Activated B cell treated with CpG ODN at 0.5 μM for 24 hours (primary cell): Measurements from ENCODE around the gene IMPDH1. TPM values are rescaled to one million over a fixed set of nuclear protein-coding genes. Genes with fewer than 3 reads are reported as not detected.

Experiments
- ATAC-seq: fragments of 200-7000 bp; cut with Tn5 transposase; one replicate; pipeline ENCODE4 v1.10.0; 2021; ENCODE audit warnings: low read depth, mild to moderate bottlenecking, moderate library complexity
- CTCF ChIA-PET: fragments of 350-600 bp; sonication (Branson Sonifier 250); formaldehyde crosslinking; loops from one replicate; lab custom pipeline; 2021; ENCODE audit warnings: antibody characterized with exemption; lab: Charles Lee
- POLR2A ChIA-PET: fragments of 350-600 bp; sonication (Branson Sonifier 250); formaldehyde crosslinking; loops from one replicate; lab custom pipeline; 2021; ENCODE audit warnings: antibody characterized with exemption; lab: Charles Lee
- DNase-seq: peaks from one replicate; pipeline ENCODE4 v3.0.0; 2022
- H3K27ac Mint-ChIP-seq: one replicate; pipeline ENCODE4 v1.8.0; 2020; ENCODE audit warnings: mixed read lengths
- H3K27me3 Mint-ChIP-seq: one replicate; pipeline ENCODE4 v1.8.0; 2021; ENCODE audit warnings: mixed read lengths
- H3K36me3 Mint-ChIP-seq: one replicate; pipeline ENCODE4 v1.8.0; 2021; ENCODE audit warnings: low read depth, mixed read lengths
- H3K4me1 Mint-ChIP-seq: one replicate; pipeline ENCODE4 v1.8.0; 2021; ENCODE audit warnings: mixed read lengths
- H3K4me3 Mint-ChIP-seq: one replicate; pipeline ENCODE4 v1.8.0; 2020; ENCODE audit warnings: mild to moderate bottlenecking, mixed read lengths
- H3K9me3 Mint-ChIP-seq: one replicate; pipeline ENCODE4 v1.8.0; 2020; ENCODE audit warnings: mixed read lengths
- intact Hi-C: fragments of 100-400 bp; cut with micrococcal nuclease; formaldehyde crosslinking; loops from one replicate; pipeline ENCODE4 v1.15.1; 2024
- total RNA-seq: library from RNA; stranded (reverse); gene quantifications from 2 replicates; pipeline ENCODE4 v1.2.3, GENCODE V29; 2022
- TF ChIP-seq, protein P1 (sequence below): fragments of 200-600 bp; IDR thresholded peaks from one replicate; pipeline ENCODE4 v1.8.0; 2022; ENCODE audit warnings: antibody characterized with exemption, mild to moderate bottlenecking

Gene IMPDH1
- total RNA-seq, 1 donor from 2014 or later, result 45.8 TPM

DNA sequence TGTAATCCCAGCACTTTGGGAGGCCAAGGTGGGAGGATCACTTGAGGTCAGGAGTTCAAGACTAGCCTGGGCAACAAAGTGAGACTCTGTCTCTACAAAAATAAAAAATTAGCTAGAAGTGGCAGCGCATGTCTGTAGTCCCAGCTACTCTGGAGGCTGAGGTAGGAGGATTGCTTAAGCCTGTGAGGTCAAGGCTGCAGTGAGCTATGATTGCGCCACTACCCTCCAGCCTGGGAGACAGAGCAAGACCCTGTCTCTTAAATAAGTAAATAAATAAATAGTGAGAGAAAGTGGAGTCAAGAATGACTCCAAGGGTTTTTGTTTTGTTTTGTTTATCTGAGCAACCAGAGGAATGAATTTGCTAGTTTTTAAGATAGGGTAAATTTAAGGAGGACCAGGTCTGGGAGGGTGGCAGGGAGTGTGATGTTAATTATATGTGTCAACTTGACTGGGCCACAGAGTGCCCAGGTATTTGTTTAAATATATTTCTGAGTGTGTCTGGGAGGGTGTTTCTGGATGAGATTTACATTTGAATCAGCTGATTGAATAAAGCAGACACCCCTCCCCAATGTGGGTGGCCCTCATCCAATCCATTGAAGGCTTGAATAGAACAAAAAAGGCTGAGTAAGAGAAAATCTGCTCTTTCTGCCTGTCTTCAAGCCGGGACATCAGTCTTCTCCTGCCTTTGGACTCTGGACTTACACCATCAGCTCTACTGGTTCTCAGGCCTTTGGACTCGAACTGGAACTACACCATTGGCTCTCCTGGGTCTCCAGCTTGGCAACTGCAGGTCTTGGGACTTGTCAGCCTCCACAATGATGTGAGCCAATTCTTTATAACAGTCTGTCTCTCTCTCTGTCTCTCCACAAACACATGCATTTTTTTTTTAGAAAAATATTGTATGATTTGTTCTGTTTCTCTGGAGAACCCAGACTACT lies 23.5 kb downstream of the IMPDH1 start:
- H3K36me3 Mint-ChIP-seq, result no peaks in the 10 kb centered on the region
- H3K9me3 Mint-ChIP-seq, result no peaks in the 10 kb centered on the region
- H3K4me3 Mint-ChIP-seq, result no peak overlapping the region
- ChIA-PET CTCF (interaction anchor here (0.7 to 4.5 kb wide), 8 partner anchors 9 to 678 kb away, joined by 3 to 49 read pairs (median 5); partner anchors contain the start of gene RBM28), POLR2A (no interaction called here)
- H3K27ac Mint-ChIP-seq, result no peak overlapping the region
- peaks cover 5% of the 10 kb centered on the region for H3K4me1 Mint-ChIP-seq
- no peaks in the 10 kb centered on the region for H3K27me3 Mint-ChIP-seq
- DNase-seq (no peak), ATAC-seq (no peak)
- intact Hi-C loops, result no loop called here
- TF ChIP-seq, protein P1, sequence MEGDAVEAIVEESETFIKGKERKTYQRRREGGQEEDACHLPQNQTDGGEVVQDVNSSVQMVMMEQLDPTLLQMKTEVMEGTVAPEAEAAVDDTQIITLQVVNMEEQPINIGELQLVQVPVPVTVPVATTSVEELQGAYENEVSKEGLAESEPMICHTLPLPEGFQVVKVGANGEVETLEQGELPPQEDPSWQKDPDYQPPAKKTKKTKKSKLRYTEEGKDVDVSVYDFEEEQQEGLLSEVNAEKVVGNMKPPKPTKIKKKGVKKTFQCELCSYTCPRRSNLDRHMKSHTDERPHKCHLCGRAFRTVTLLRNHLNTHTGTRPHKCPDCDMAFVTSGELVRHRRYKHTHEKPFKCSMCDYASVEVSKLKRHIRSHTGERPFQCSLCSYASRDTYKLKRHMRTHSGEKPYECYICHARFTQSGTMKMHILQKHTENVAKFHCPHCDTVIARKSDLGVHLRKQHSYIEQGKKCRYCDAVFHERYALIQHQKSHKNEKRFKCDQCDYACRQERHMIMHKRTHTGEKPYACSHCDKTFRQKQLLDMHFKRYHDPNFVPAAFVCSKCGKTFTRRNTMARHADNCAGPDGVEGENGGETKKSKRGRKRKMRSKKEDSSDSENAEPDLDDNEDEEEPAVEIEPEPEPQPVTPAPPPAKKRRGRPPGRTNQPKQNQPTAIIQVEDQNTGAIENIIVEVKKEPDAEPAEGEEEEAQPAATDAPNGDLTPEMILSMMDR, result no peak

- peaks cover 3% of the 10 kb centered on the region for H3K4me1 Mint-ChIP-seq
- H3K9me3 Mint-ChIP-seq, result no peaks in the 10 kb centered on the region
- TF ChIP-seq, protein P1, result no peak
- ChIA-PET CTCF (interaction anchor here (0.6 kb wide), 1 partner anchor 37 kb away, joined by 3 read pairs; no protein-coding TSS in a partner anchor), POLR2A (no interaction called here)
- ATAC-seq, result no peak
- intact Hi-C loops, result no loop called here
- no peaks in the 10 kb centered on the region for H3K27me3 Mint-ChIP-seq
- no peak overlapping the region for H3K27ac Mint-ChIP-seq
- H3K36me3 Mint-ChIP-seq, result no peaks in the 10 kb centered on the region
- H3K4me3 Mint-ChIP-seq, result no peak overlapping the region
- DNase-seq, result no peak
Observed at GRCh38 chr7:128384726-128385125, 25.1 kb downstream of the IMPDH1 start.

DNA sequence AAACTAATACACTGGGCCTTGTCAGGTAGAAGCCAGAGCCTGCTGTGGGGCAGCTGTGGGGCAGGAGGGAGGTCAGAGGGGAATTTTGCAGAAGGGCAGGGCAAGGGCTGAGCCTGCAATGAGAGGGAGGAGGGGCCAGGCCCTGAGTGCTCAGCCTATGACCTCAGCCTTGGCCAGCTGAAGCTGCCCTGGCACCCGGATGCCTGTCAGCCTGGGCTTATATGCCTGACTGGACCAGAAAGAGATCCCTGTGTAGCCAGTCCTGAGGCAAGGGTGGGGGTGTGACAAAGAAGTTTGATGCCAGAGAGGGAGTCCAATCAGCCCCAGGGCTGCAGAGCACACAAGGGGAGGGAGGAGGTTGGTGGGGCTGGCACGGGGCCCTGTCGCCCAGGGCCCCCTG lies 26.0 kb downstream of the IMPDH1 start:
- intact Hi-C loops, result no loop called here
- DNase-seq (no peak), ATAC-seq (no peak)
- ChIA-PET CTCF (interaction anchor here (0.6 kb wide), 1 partner anchor 36 kb away, joined by 3 read pairs; no protein-coding TSS in a partner anchor), POLR2A (no interaction called here)
- no peaks in the 10 kb centered on the region for H3K27me3 Mint-ChIP-seq
- peaks cover 3% of the 10 kb centered on the region for H3K4me1 Mint-ChIP-seq
- TF ChIP-seq, protein P1, result no peak
- no peak overlapping the region for H3K27ac Mint-ChIP-seq
- no peak overlapping the region for H3K4me3 Mint-ChIP-seq
- H3K9me3 Mint-ChIP-seq, result no peaks in the 10 kb centered on the region
- no peaks in the 10 kb centered on the region for H3K36me3 Mint-ChIP-seq

- POLR2A ChIA-PET, result no interaction called here
- no peak for DNase-seq
Observed at GRCh38 chr7:128381161-128381821, 28.5 kb downstream of the IMPDH1 start.

More at GRCh38 chr7:128381161-128381821, 28.5 kb downstream of the IMPDH1 start:
- CTCF ChIA-PET, result no interaction called here
- Mint-ChIP-seq H3K4me1 (no peaks in the 10 kb centered on the region), H3K27me3 (no peaks in the 10 kb centered on the region), H3K9me3 (no peaks in the 10 kb centered on the region), H3K4me3 (no peak overlapping the region), H3K27ac (no peak overlapping the region), H3K36me3 (no peaks in the 10 kb centered on the region)
- TF ChIP-seq, protein P1, result no peak
- intact Hi-C loops, result no loop called here
- no peak for ATAC-seq
